Erythroblast (primary cell): ENCODE measurements around the gene OOEP.

Source experiments
- DNase-seq, 2 experiments: peaks; one replicate each; lab custom pipeline; 2025; lab: John Stamatoyannopoulos, UW
- GATA1 ChIP-seq: IDR thresholded peaks from 2 replicates; pipeline ENCODE4 v1.6.1; 2011; ENCODE audit warnings: low read depth, mild to moderate bottlenecking, control low read depth, low read length, moderate library complexity
- POLR2A ChIP-seq: IDR thresholded peaks from 2 replicates; pipeline ENCODE4 v1.6.1; 2011; ENCODE audit warnings: mild to moderate bottlenecking, low read length

Gene OOEP

DNA sequence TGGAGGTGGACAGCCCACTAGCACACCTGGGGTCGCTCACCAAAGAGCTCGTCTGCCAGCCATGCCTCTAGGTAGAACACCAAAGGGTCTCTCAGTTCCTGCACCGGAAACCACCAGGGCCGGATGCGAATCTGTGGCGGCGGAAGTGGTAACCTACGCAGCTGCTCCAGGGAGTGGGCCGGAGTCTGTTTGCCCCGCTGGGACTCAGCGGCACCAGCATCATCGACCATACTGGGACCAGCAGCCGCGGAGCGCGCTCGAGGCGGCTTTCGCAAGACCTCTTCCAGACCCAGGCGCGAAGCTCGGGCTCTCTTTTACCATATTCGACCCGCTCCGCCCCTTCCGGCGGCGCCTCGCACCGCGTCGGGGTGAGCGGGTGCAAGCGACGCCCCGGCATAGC, at the start of gene OOEP:
TSS of gene OOEP (minus strand) at position 335 of the 400 bp plus-strand sequence. CDS start at position 230, 105 bp downstream.
- DNase-seq = no peak
- TF ChIP-seq GATA1 = no peak
- no peak for TF ChIP-seq POLR2A

DNA sequence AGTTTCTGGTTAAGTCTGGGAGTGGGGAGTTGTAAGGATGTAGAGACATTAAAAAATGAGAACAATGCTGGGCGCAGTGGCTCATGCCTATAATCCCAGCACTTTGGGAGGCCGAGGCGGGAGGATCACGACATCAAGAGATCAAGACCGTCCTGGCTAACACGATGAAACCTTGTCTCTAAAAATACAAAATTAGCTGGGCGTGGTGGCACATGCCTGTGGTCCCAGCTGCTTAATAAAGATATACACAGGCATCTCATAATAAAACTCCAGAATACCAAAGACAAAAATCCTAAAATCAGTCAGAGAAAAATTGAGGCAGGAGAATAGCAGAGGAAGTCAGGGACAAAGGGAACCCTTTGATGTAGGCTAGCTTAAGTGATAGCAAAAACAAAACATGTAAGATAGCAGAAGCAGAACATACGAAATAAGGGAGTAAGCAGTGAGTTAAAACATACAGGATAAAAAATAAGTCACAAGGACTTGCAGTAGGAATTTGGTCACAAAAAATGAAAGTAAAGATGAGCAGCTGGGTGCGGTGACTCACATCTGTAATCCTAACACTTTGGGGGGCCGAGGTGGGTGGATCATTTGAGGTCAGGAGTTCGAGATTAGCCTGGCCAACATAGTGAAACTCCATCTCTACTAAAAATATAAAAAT, 48.5 kb upstream of the OOEP start:
- DNase-seq = peak; percentile 5 to 14
- no peak for TF ChIP-seq POLR2A
- no peak for TF ChIP-seq GATA1

DNA sequence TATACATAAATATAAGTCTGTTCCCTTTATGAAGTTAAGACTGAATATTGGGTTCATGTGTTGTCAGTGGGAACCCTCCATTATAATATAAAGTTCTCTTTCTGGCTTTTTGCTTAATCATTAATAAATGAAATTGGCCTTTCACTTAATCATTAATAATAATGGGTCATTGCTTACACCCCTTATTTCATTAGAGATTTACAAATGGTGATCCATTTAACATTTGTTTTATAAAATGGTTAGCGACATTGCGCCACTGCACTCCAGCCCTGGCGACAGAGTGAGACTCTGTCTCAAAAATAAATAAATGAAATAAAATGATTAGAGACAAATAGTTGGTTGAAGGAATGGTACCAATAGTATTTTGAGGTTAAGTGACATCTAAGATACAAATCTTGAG, 43.4 kb upstream of the OOEP start:
- DNase-seq = no peak
- no peak for TF ChIP-seq GATA1
- TF ChIP-seq POLR2A = no peak

DNA sequence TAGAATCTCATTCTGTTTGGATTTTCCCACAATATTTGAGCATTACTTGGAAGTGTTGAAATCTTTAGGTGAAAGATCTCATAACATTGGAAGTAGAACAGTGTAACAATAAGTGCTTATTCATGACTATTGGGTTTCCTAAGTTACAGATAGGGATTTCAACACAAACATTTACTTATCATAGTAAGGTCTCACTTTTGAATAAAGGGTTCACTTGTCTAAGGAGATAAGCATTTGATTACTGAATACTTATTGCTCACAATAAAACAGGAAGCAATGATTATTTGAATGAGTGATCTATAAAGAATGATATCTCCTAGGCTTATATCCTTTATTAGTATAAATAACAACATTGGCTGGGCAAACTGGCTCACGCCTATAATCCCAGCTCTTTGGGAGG, 39.7 kb upstream of the OOEP start:
- no peak for DNase-seq
- no peak for TF ChIP-seq GATA1
- no peak for TF ChIP-seq POLR2A

DNA sequence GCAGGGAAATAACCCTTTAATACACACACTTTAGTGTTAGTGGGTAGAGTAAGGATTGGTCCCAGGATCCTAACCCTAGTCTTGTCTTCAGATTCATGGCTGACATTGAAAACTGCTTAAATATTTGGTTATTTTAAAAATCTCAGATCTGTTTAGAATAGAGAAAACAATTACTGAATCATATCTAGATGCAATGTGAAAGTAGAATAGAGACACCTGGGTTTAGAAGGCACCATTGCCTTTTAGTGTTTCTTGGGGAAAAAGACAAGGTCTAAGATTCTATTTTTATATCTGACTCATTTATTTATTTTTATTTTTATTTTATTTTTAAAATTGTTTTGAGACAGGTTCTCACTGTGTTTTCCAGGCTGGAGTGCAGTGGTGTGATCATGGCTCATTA, 31.0 kb upstream of the OOEP start:
- no peak for DNase-seq
- TF ChIP-seq POLR2A (no peak), GATA1 (no peak)

DNA sequence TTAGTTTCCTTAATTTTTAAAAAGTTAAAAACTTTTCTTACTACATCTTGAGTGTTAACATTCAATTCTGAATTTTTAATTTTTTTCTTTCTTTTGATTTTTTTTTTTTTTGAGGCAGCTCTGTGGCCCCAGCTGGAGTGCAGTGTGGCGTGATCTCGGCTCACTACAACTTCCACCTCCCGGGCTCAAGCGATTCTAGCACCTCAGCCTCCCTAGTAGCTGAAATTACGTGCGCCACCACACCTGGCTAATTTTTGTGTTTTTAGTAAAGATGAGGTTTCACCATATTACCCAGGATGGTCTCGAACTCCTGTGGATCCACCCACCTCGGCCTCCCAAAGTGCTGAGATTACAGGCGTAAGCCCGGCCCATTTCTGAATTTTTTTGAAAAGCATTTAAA, 26.2 kb upstream of the OOEP start:
- TF ChIP-seq POLR2A (no peak), GATA1 (no peak)
- DNase-seq = no peak

DNA sequence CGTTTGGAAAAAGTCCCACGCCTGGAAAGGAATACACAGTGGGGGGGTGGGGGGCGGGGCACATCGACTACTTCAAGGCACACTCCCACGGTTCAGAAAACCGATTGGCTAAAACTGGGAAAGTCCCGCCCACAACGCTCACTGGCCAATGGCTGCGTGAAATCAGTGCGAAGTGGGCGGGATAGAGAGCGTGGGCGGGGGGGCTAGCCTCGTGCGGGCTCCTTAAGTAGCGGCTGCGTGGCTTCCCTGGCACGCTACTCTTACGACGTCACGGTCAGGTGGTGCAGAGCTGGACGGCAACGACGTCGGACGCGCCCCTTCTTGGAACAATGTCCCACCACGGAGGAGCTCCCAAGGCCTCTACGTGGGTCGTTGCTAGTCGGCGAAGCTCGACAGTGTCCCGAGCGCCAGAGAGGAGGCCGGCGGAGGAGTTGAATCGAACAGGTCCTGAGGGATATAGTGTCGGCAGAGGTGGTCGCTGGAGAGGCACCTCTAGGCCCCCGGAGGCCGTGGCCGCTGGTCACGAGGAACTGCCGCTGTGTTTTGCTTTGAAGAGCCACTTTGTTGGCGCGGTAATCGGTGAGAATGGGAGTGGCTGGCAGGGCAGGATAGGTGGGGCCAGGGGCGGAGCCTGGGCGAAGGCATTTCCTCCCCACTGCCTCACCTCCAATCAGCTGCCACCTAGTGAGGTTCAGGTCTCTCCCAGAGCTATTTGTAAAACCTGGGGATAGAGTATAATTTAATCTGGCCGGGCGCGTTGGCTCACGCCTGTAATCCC, 25.1 kb upstream of the OOEP start, which contains the start of gene DDX43:
TSS of gene DDX43 (plus strand) at position 252 of the 778 bp plus-strand sequence. CDS start at position 330, 78 bp downstream.
- TF ChIP-seq GATA1 = no peak
- TF ChIP-seq POLR2A = no peak
- peak; percentile 16 to 27 for DNase-seq

DNA sequence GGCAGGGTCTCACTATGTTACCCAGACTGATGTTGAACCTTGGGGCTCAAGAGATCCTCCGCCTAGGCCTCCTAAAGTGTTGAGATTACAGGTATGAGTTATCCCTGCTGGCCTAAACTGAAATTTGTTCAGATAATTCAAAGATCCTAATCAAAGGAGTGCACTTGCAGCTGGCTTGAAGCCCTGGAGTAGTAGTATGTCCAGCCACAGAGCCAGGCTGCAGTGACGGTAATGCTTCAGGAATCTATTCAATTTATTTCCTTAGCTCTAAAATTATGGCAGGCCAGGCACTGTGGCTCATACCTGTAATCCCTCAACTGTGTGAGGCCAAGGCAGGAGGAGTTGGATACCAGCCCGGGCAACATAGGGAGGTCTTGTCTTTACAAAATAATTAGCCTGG, 23.6 kb upstream of the OOEP start:
- no peak for TF ChIP-seq GATA1
- no peak for TF ChIP-seq POLR2A
- DNase-seq = no peak

DNA sequence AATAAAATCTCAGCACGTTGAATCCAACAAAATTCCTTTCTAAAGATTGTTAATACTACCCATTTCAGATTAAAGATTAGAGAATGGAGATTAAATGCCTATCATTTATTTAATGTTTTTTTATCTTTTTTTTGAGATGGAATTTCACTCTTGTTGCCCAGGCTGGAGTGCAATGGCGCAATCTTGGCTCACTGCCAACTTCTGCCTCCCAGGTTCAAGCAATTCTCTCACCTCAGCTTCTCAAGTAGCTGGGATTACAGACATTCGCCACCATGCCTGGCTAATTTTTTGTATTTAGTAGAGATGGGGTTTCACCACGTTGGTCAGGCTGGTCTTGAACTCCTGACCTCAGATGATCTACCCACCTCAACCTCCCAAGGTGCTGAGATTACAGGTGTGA, 22.5 kb upstream of the OOEP start:
- DNase-seq = peak in 1 of 2 experiments; percentile 23

DNA sequence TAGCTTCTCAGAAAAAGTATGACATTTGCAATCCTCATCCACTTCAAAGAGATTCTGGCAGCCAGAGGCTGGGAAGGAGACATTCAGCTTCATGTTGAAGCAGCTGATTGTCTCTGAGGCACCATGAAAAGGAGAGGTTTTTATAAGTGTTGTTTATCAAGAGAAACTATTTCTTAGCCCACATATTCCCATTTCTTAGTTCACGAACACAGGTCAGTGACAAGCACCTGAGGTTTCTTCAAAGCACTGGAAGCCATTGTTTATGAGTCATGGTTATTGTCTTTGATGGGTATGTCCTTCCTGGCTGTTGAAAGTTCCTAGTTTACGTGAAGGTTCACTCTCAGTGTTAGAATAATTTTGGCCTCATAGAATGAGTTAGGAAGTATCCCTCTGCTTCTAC, 22.0 kb upstream of the OOEP start:
- DNase-seq = no peak

DNA sequence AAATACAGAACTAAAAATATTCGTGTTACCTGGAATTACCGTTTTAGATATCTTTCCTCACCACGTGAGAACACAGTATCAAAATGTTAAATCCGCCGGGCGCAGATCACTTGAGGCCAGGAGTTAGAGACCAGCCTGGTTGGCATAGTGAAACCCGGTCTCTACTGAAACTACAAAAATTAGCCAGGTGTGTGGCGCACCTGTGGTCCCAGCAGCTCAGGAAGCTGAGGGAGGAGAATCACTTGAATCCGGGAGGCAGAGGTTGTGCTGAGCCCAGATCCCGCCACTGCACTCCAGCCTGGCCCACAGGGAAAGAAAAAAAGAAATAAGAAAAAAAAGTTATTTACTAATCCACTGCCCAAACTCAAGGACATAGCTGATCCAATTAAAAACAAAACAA, 20.2 kb upstream of the OOEP start:
- DNase-seq = no peak
- TF ChIP-seq GATA1 = no peak
- TF ChIP-seq POLR2A = no peak

More for the DNA sequence above, 22.0 kb upstream of the OOEP start:
- TF ChIP-seq POLR2A = no peak
- no peak for TF ChIP-seq GATA1

DNA sequence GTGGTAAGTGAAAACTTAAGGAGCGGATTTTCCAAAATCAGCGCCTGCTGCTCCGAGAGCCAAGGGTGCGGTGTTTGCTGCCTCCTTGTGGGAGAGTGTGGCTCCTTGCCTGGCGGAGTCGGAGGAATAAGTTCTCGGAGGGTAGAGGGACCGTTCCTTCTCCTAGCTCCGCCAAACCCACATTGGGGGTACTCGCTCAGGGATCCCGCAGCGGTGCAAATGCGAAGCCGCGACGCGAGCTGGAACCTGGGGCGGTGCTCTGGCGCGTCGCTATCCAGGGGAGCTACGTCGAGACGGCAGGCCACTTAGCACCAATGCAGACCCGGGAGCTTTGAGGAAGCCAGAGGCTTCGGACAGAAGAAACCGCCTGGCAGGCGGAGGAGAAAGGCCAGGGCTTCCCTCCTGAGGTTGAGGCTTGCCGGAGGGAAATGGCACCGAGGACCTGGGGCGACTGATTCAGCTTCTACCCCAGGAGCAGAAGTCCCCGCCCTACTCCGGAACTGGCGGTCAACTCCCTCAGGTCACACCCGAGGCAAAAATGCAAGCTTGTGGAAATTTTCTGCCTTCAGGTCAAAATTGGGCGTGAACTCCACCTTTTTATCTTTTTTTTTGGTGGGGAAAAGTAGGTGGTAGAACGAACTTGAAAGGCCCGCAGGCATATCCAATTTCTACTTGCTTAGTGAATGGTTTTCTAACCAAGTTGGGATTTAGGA, 19.3 kb upstream of the OOEP start:
- peak; percentile 57 to 59 for DNase-seq
- no peak for TF ChIP-seq GATA1
- peak; percentile 43 for TF ChIP-seq POLR2A

DNA sequence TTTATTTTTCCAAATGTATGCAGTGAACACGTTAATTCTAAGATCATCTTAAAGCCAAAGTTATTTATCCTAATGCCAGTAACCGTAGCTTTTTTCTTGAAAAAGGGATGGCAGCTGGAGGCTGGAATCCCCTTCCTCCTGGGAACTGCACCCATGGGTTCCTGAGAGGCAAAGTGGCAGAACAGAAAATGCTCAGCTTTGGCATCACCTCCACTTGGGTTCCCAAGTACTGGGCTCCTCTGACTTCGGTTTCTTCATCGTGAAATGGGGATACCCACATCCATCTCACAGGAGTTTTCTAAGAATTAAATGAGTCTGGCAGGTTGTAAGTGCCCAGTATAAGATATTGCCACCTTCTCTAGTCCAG, 18.7 kb upstream of the OOEP start:
- no peak for DNase-seq
- TF ChIP-seq POLR2A (no peak), GATA1 (no peak)
